GM21619 (cell line): Measurements from ENCODE around the gene CLEC16A.
A peak's percentile ranks its signal among the peaks of the same experiment; 100 is the strongest.

Experiments used
- ATAC-seq: cut with Tn5 transposase; IDR thresholded peaks from one replicate; pipeline ENCODE4 v1.9.1; 2021; ENCODE audit not compliant: unreplicated experiment

Gene CLEC16A

GRCh38 chr16:11034481-11034931 is 90.1 kb downstream of the CLEC16A start:
- ATAC-seq = no peak

DNA sequence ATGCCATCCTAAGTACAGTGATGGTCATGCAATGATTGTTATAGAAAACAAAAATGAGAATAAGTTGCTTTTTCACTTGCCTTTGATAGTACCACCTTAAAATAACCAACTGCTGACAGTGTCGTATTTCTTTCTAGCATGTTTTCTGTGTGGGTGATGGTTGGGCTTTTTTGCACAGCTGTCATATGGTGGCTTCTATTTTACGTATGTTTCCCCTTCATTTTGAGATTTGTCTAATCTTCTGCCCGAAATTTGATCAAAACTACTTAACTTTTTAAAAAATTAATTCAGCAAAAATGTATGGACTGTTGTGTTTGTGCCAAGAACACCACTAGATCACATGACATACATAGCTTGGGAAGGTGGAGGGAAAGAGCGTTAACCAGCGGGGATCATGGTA is 90.7 kb downstream of the CLEC16A start:
- no peak for ATAC-seq

DNA sequence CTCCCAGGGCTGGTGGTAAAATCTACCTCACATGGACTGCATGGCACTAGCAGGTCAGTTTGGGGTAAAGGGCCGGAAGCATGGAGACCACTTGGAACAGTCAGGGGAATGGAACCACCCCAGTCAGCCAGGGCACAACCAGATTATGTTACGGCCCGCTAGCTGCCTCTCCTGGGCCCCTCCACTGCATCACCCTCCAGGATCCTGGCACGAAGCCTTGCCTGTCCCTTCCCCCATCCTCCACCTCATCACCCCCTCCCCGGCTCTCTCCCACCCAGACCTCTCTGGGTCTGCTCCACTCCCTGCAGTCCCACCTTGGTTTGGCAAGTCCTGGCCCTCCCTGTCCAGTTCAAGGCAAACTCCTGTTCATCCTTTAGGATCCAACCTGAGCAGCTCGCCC is 91.7 kb downstream of the CLEC16A start:
- ATAC-seq = no peak

DNA sequence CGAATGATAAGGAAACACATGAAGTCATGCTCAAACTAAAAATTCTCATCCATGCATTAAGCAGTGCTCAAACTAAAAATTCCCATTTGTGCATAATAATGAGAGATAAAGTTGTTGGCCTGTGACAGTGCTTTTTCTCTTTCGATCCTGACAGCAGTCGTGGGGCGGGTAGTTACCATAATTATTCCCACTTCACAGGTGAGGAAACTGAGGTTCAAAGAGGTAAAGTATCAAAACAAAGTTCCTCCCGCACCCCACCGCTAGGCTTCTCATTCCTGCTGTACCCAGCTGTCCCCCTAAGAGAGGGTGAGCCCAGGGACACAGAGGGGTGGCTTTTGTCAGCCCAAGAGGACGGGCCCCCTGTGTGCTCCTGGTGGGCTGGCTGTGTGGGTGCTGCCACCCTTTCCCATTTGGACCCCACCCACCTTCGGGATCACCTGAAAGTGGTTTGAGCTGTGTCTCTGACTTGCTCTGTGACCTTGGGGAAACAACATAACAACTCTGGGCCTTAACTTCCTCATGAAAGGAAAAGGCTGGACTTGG is 92.6 kb downstream of the CLEC16A start:
- ATAC-seq = no peak

DNA sequence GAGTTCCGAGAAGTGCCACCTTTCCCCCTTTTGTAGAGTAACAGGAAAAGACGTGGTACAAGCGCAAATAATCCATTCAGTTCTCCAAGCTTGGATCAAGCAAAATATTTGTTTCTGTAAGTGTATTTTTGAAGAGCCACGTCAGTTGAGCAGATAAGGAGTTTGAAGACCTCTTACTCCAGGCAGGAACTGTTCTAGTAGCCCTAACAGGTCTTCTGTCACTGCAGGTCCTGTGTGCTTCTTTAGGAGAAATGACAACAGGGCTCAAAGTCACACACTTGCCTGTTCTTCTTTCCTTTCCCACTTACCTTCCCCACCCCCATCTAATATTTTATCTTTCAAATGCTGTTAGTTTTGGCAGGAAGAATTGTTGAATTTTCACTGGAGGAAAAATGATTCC is 93.9 kb downstream of the CLEC16A start:
- ATAC-seq = no peak

DNA sequence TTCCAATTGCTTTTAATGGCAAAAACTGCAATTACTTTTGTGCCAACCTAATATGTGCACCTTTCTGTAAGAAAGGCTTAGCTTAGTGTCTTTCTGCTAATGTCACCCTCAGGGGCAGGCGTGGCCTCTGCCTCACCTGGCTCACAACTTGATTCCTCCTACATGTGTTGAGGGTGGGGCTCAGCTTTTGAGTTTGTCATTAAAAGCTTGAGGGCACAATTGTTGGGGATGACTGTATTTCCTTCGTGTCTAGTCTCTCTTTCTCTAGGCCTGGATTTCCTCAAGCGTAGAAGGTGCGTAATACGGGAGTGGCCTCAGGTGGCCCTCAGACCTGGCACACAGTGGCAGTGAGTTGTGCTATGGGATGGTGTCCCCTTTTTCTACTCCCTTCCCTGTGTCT is 94.4 kb downstream of the CLEC16A start:
- no peak for ATAC-seq

DNA sequence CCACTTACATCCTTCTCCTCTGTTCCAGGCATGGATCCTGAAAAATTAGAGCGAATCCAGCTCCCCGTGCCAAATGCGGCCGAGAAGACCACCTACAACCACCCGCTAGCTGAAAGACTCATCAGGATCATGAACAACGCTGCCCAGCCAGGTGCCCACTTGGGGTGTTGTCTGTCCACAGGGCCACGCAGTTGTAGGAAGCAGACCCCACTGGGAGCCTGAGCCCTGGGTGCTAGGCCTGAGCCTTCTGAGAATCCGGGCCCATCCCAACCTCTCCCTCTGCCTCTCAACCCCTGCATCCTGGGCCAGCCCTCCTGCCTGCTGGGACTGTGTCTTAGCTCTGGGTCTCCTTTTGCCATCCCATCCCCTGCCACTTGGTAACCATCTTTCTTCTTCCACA is 95.4 kb downstream of the CLEC16A start:
- no peak for ATAC-seq

- no peak for ATAC-seq
These were observed 97.8 kb downstream of the CLEC16A start for GRCh38 chr16:11042191-11042590.

- ATAC-seq = no peak
These were observed 101.1 kb downstream of the CLEC16A start for GRCh38 chr16:11045441-11045840.

- ATAC-seq = no peak
These were observed 101.5 kb downstream of the CLEC16A start for GRCh38 chr16:11045846-11046245.

- ATAC-seq = no peak
These were observed 102.1 kb downstream of the CLEC16A start for GRCh38 chr16:11046382-11046931.

- ATAC-seq = no peak
These were observed 102.7 kb downstream of the CLEC16A start for GRCh38 chr16:11047057-11047456.

GRCh38 chr16:11047939-11048800 is 103.8 kb downstream of the CLEC16A start:
- ATAC-seq = no peak

DNA sequence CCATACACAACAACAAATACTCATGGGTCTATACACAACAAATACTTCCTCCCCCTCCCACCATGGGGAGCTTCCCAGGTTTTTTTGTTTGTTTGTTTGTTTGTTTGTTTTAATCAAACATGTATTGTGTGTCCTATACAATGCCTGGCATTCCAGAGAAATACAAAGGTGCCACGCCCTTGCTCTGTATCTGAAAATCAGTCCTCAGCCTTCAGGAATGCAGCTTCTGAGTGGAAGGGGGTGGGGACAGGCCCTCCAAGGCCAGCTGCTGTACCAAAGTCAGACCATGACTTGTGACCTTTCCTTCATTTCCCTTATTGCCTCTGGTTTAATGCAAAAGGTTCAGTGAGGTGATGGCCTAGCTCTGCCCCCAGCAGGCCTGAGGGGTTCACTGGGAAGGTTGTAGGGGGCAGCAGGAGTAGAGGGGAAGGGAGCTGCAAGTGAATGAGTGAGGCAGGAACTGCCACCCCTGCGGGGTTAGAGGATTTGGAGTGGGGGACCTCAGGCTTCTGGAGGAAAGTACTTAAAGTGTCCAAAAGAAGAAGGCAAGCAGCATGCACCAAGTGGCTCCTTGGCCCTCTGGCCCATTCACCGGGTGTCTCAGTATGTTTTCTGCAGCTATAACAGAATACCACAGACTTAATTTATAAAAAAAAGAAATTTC is 105.2 kb downstream of the CLEC16A start:
- ATAC-seq = no peak

DNA sequence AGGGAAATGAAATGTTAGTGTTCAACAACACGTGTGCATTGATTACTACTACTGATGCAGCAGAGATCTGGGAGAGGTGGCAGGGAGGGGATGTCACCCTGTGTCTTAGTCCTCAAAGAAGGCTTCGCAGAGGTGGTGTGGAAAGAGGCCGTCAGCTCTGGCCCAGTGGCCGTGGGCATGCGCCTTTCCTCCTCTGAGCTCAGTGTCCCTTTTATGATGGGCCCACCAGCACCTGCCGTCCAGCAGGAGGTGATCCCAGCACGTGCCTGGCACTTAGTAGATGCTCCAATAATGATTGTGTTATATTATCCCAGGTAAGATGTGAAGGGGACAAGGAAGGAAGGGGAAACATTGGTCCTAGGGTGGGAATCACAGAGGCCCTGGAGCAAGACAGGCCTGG is 106.2 kb downstream of the CLEC16A start:
- no peak for ATAC-seq

GRCh38 chr16:11050944-11051343 is 106.6 kb downstream of the CLEC16A start:
- no peak for ATAC-seq

GRCh38 chr16:11051430-11051829 is 107.1 kb downstream of the CLEC16A start:
- no peak for ATAC-seq

- ATAC-seq = peak; percentile 80
These were observed 107.8 kb downstream of the CLEC16A start for GRCh38 chr16:11051879-11052808.

- no peak for ATAC-seq
These were observed 109.6 kb downstream of the CLEC16A start for GRCh38 chr16:11053916-11054460.
